Heart left ventricle (tissue), 13 donors: ENCODE data around the gene VN1R2.
"Not testable (repeated sequence)": the region's sequence is repeated elsewhere in the genome, so short reads cannot be mapped to it uniquely, and the experiment has no call there.

Experiments used
- CTCF ChIP-seq, 12 donors: fragments of 200-600 bp; sonication (generic) in 4 of 12; IDR thresholded peaks; one replicate each; pipeline versions ENCODE4 v1.5.0 to v1.8.0; 2018 to 2022; ENCODE audit warnings: antibody characterized with exemption in 12 of 12, mild to moderate bottlenecking in 5 of 12
- POLR2A ChIP-seq, 2 donors: fragments of 450-650 bp; IDR thresholded peaks; one replicate each; pipeline ENCODE4 v1.6.1; 2017; ENCODE audit warnings: antibody characterized with exemption in 2 of 2, mild to moderate bottlenecking in 2 of 2, moderate library complexity in 2 of 2
- donor health status: ischemic (EF 13 %, LVEDD 7.1; RV severe dilation, severe dysfunction).
- donor health status: DM: no; HTN: yes; CAD: no.
- donor health status: DM: no; HTN: no; CAD: no.
- donor health status: ischemic (EF 25% LVEDD 6.9; RV normal size, moderate dysfunction).
- donor health status: ischemic (EF 25% LVEDD 5.7; RV mildly dilated, moderate dysfunction).
- donor health status: ischemic (EF 35%, LVEDD 5.7; RV mildly dilated, moderate dysfunction).
- donor health status: nonischemic (EF 11% LVEDD 7.7; RV severe dilation, severe dysfunction).
- donor health status: DM: yes; HTN: yes; CAD: no.
- donor health status: PGD.
- donor health status: ischemic (EF 29% LVEDD 5.4; RV normal size, mild dysfunction).
- donor health status: nonischemic (EF 23%, LVEDD 6.1; RV moderate dilation, normal function).

GRCh38 chr19:53301341-53301740 is 43.2 kb downstream of the VN1R2 start:
- TF ChIP-seq POLR2A, CTCF (IDR thresholded peaks at IDR 0.05): not testable (repeated sequence)
